Measurements from ENCODE around the gene CSNK2A2.

Gene CSNK2A2

DNA sequence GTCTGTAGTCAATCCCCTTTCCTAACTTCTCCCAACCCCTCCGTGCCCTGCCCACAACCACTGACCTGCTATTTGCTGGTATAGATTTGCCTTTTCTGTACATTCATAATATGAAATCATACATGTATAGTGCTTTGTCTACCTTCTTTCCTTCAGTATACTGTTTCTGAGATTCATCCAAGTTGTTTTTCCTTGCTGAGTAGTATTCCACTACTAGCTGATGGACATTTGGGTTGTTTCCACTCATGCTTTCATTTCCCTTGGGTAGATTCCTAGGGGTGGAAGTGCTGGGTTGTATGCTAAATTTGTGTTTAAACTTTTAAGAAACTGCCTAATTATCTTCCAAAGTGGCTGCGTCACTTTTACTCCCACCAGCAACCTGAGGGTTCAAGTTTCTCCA is 27.7 kb downstream of the CSNK2A2 start:
- no peak for DNase-seq (ENCODE audit: low spot score)
- TF ChIP-seq, protein P1, sequence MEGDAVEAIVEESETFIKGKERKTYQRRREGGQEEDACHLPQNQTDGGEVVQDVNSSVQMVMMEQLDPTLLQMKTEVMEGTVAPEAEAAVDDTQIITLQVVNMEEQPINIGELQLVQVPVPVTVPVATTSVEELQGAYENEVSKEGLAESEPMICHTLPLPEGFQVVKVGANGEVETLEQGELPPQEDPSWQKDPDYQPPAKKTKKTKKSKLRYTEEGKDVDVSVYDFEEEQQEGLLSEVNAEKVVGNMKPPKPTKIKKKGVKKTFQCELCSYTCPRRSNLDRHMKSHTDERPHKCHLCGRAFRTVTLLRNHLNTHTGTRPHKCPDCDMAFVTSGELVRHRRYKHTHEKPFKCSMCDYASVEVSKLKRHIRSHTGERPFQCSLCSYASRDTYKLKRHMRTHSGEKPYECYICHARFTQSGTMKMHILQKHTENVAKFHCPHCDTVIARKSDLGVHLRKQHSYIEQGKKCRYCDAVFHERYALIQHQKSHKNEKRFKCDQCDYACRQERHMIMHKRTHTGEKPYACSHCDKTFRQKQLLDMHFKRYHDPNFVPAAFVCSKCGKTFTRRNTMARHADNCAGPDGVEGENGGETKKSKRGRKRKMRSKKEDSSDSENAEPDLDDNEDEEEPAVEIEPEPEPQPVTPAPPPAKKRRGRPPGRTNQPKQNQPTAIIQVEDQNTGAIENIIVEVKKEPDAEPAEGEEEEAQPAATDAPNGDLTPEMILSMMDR (IDR thresholded peaks at IDR 0.05; ENCODE audit: borderline replicate concordance, control extremely low read depth, extremely low read depth, insufficient read depth, missing control alignments): no peak
- in situ Hi-C loops (cut with MboI; ENCODE audit: low sequenced_read_pairs, unreplicated experiment): no loop called here

- no peak for DNase-seq (ENCODE audit: low spot score)
- TF ChIP-seq, protein P1 (IDR thresholded peaks at IDR 0.05; ENCODE audit: borderline replicate concordance, control extremely low read depth, extremely low read depth, insufficient read depth, missing control alignments): no peak
- in situ Hi-C loops (cut with MboI; ENCODE audit: low sequenced_read_pairs, unreplicated experiment): no loop called here
These were observed 37.1 kb downstream of the CSNK2A2 start for GRCh38 chr16:58160855-58161254.

DNA sequence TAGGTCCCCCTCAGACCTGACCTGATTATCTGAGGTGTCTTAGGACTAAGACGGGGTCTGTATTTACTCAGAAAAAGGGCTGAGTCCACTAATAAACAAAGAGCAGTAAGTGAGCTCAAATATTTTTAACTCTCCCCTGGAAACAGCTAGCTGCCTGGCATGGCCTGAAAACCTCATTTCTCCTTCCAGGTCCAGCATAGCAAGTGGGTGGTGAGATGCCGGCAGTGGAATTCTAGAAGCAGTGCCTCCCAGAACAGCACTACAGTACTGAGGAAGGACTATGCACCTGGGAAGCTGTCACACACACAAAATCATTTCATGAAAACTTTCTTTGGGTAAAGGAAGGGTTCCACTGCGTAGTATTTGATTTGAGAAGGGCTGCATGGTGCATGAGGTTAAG is 39.2 kb downstream of the CSNK2A2 start:
- in situ Hi-C loops (cut with MboI; ENCODE audit: low sequenced_read_pairs, unreplicated experiment): no loop called here
- DNase-seq (ENCODE audit: low spot score): no peak
- TF ChIP-seq, protein P1 (IDR thresholded peaks at IDR 0.05; ENCODE audit: borderline replicate concordance, control extremely low read depth, extremely low read depth, insufficient read depth, missing control alignments): no peak

DNA sequence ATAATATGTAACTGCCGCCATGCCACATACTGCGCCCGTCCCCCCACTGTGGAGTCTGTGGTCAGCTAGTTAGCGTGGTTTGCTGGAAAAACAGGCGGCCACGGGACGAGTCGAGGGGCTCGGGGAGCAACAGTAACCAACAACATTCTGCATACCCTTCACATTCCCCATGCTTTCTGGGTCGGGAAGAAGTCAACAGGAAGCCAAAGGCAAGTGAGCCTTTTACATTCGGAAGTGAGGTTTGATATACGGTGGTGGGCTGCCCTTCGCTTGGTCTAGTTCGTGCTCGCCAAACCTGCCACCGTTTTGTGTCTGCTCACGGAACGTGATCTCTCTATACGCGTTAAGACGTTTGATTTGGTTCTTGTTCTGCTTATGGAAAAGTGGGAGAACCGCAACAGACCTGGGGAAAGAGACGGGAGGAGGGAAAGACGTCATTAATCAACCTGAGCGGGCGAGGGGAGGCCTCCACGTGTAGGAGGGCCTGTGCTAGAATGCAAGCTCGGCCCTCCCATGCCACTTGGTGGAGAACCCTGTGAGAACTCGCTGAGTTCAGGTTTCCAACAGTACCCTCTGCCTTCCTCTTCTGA is 39.9 kb downstream of the CSNK2A2 start:
- TF ChIP-seq, protein P1 (IDR thresholded peaks at IDR 0.05; ENCODE audit: borderline replicate concordance, control extremely low read depth, extremely low read depth, insufficient read depth, missing control alignments): no peak
- DNase-seq (ENCODE audit: low spot score): no peak
- in situ Hi-C loops (cut with MboI; ENCODE audit: low sequenced_read_pairs, unreplicated experiment): no loop called here

DNA sequence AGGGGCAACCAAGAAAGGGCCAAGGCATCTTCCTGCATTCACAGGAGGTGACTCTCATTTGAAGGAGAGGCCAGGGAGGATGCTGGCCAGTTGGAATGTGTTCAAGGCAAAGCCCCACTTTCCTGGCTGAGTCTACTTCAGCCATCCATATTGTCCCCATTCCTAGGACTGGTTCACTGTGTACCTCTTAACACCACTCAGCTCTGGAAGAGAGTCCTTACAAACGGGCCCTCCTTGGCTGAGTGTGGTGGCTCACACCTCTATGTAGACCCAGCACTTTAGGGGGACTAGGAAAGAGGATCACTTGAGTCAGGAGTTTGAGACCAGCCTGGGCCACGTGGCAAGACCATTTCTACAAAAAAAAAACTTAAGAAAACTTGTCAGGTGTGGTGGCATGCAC is 40.7 kb downstream of the CSNK2A2 start:
- TF ChIP-seq, protein P1 (IDR thresholded peaks at IDR 0.05; ENCODE audit: borderline replicate concordance, control extremely low read depth, extremely low read depth, insufficient read depth, missing control alignments): no peak
- no peak for DNase-seq (ENCODE audit: low spot score)
- in situ Hi-C loops (cut with MboI; ENCODE audit: low sequenced_read_pairs, unreplicated experiment): no loop called here

- peak; percentile 32 for DNase-seq (ENCODE audit: low spot score)
- TF ChIP-seq, protein P1 (IDR thresholded peaks at IDR 0.05; ENCODE audit: borderline replicate concordance, control extremely low read depth, extremely low read depth, insufficient read depth, missing control alignments): no peak
- in situ Hi-C loops (cut with MboI; ENCODE audit: low sequenced_read_pairs, unreplicated experiment): no loop called here
These were observed 42.1 kb downstream of the CSNK2A2 start for GRCh38 chr16:58155839-58156238.
